Dermis blood vessel endothelial cell (primary cell): Measurements from ENCODE around the gene LRP11. TPM values are rescaled to one million over a fixed set of nuclear protein-coding genes. Genes with fewer than 3 reads are reported as not detected.
"Not testable (repeated sequence)": the region's sequence is repeated elsewhere in the genome, so short reads cannot be mapped to it uniquely, and the experiment has no call there.

ENCODE experiments used
- DNase-seq: peaks from one replicate; pipeline ENCODE4 v3.0.0; 2010
- total RNA-seq: library from RNA; depleted of rRNA; stranded (reverse); fragments of >200 nt; gene quantifications from 2 replicates; pipeline ENCODE4 v1.2.3, GENCODE V29; 2014

Gene LRP11
- total RNA-seq, result 13.3 and 37.6 TPM in 2 replicates

GRCh38 chr6:149863698-149864577 lies at the start of gene LRP11:
TSS of gene LRP11 (minus strand) at chr6:149864359. CDS start at chr6:149864020, 339 bp downstream.
- peak; percentile 88 for DNase-seq

- DNase-seq, result no peak
These were observed 49.5 kb upstream of the LRP11 start for GRCh38 chr6:149913540-149914240.

- DNase-seq, result no peak
These were observed 48.9 kb upstream of the LRP11 start for GRCh38 chr6:149913085-149913484.

GRCh38 chr6:149912680-149913079 lies 48.5 kb upstream of the LRP11 start:
- DNase-seq, result not testable (repeated sequence)

- no peak for DNase-seq
These were observed 46.6 kb upstream of the LRP11 start for GRCh38 chr6:149910721-149911151.

- no peak for DNase-seq
These were observed 45.7 kb upstream of the LRP11 start for GRCh38 chr6:149909701-149910470.

GRCh38 chr6:149908480-149908879 lies 44.3 kb upstream of the LRP11 start:
- DNase-seq, result not testable (repeated sequence)

GRCh38 chr6:149907317-149907716 lies 43.2 kb upstream of the LRP11 start:
- DNase-seq, result no peak

GRCh38 chr6:149906405-149906804 lies 42.2 kb upstream of the LRP11 start:
- no peak for DNase-seq

- DNase-seq, result no peak
These were observed 41.8 kb upstream of the LRP11 start for GRCh38 chr6:149905911-149906371.

GRCh38 chr6:149905371-149905910 lies 41.3 kb upstream of the LRP11 start:
- no peak for DNase-seq

- DNase-seq, result no peak
These were observed 40.7 kb upstream of the LRP11 start for GRCh38 chr6:149904661-149905370.

- DNase-seq, result no peak
These were observed 39.9 kb upstream of the LRP11 start for GRCh38 chr6:149903938-149904611.

GRCh38 chr6:149901444-149902140 lies 37.4 kb upstream of the LRP11 start:
- DNase-seq, result no peak

GRCh38 chr6:149900620-149901443 lies 36.7 kb upstream of the LRP11 start:
- no peak for DNase-seq

- no peak for DNase-seq
These were observed 35.9 kb upstream of the LRP11 start for GRCh38 chr6:149899926-149900619.

GRCh38 chr6:149899486-149899885 lies 35.3 kb upstream of the LRP11 start:
- no peak for DNase-seq

- DNase-seq, result no peak
These were observed 34.8 kb upstream of the LRP11 start for GRCh38 chr6:149898966-149899365.
